ENCODE data around the gene UBE2D4. TPM values are rescaled to one million over a fixed set of nuclear protein-coding genes. Genes with fewer than 3 reads are reported as not detected.

Gene UBE2D4
- total RNA-seq, 1 donor from 2014 or later = 6.8 TPM

DNA sequence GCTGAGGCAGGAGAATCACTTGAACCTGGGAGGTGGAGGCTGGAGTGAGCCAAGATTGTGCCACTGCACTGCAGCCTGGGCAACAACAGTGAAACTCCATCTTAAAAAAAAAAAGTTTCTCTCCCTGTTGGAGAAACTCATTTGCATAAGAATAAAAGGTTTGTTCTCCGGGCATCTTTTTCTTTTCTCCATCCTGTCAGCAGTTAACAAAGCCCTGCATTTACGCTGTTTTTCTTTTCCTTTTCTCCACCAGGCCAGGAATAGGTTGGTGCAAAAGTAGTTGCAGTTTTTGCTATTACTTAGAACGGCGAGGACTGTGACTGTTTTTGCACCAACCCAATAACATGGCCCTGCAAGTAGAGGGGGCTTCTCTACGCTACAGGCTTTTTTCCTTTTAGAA is 10.3 kb upstream of the UBE2D4 start:
- no peak overlapping the region for H3K27ac Mint-ChIP-seq

DNA sequence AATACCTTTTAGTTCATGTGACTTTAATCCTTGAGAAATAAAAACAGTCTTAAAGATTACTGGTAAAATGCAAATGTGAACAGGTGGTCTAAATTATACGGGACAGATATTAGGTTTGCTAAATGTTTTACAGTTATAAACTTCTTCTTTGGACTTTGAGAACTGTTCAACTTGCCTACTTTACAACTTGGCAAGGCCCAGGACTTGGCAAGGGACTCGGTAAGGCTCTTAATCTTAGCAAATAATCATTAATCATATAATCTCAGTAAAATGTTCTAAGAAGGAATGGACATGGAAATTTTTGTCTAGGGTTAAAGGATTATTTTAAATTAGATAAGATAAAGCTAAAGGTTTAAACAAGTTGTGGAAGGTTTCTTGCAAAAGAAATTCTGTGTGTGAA is 4.8 kb upstream of the UBE2D4 start:
- no peak overlapping the region for H3K9ac ChIP-seq
- peaks cover 8% of the 10 kb centered on the region for H3F3A ChIP-seq (ENCODE audit: low read depth)
- no peak for DNase-seq (ENCODE audit: low spot score)
- no peak overlapping the region for H3K27ac ChIP-seq
- Mint-ChIP-seq H3K4me1 (peaks cover 5% of the 10 kb centered on the region), H3K27me3 (ENCODE audit: insufficient read depth, low read depth) (peaks cover 2% of the 10 kb centered on the region), H3K4me3 (no peak overlapping the region), H3K27ac (no peak overlapping the region), H3K36me3 (peaks cover 4% of the 10 kb centered on the region), H3K9me3 (peaks cover 2% of the 10 kb centered on the region)
- no peak overlapping the region for H3K4me2 ChIP-seq
- no peak for TF ChIP-seq EZH2phosphoT487 (IDR thresholded peaks at IDR 0.05)
- no peak for TF ChIP-seq EZH2 (IDR thresholded peaks at IDR 0.05)
- TF ChIP-seq, protein P1, sequence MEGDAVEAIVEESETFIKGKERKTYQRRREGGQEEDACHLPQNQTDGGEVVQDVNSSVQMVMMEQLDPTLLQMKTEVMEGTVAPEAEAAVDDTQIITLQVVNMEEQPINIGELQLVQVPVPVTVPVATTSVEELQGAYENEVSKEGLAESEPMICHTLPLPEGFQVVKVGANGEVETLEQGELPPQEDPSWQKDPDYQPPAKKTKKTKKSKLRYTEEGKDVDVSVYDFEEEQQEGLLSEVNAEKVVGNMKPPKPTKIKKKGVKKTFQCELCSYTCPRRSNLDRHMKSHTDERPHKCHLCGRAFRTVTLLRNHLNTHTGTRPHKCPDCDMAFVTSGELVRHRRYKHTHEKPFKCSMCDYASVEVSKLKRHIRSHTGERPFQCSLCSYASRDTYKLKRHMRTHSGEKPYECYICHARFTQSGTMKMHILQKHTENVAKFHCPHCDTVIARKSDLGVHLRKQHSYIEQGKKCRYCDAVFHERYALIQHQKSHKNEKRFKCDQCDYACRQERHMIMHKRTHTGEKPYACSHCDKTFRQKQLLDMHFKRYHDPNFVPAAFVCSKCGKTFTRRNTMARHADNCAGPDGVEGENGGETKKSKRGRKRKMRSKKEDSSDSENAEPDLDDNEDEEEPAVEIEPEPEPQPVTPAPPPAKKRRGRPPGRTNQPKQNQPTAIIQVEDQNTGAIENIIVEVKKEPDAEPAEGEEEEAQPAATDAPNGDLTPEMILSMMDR (IDR thresholded peaks at IDR 0.05) = no peak
- H3K9me3 ChIP-seq (ENCODE audit: low read depth) = no peaks in the 10 kb centered on the region
- no peak overlapping the region for H3K4me3 ChIP-seq
- H3K4me1 ChIP-seq = no peaks in the 10 kb centered on the region
- no peaks in the 10 kb centered on the region for H4K20me1 ChIP-seq (ENCODE audit: low read depth)
- no peaks in the 10 kb centered on the region for H3K79me2 ChIP-seq (ENCODE audit: low read depth)
- H2AFZ ChIP-seq (replicated peaks) = no peak overlapping the region
- H3K36me3 ChIP-seq = no peaks in the 10 kb centered on the region
- peaks cover 8% of the 10 kb centered on the region for H3K27me3 ChIP-seq

More for the DNA sequence above, 10.3 kb upstream of the UBE2D4 start:
- no peak overlapping the region for H3K4me3 Mint-ChIP-seq
- Histone ChIP-seq H3K79me2 (ENCODE audit: low read depth) (no peaks in the 10 kb centered on the region), H3K27me3 (no peaks in the 10 kb centered on the region), H3K4me1 (no peaks in the 10 kb centered on the region), H3K27ac (no peak overlapping the region), H3F3A (ENCODE audit: low read depth) (no peaks in the 10 kb centered on the region), H3K9ac (no peak overlapping the region), H3K9me3 (ENCODE audit: low read depth) (no peaks in the 10 kb centered on the region), H4K20me1 (ENCODE audit: low read depth) (no peaks in the 10 kb centered on the region), H2AFZ (replicated peaks) (no peak overlapping the region), H3K4me3 (no peak overlapping the region), H3K36me3 (no peaks in the 10 kb centered on the region), H3K4me2 (no peak overlapping the region)
- H3K36me3 Mint-ChIP-seq = peaks cover 2% of the 10 kb centered on the region
- peaks cover 5% of the 10 kb centered on the region for H3K27me3 Mint-ChIP-seq (ENCODE audit: insufficient read depth, low read depth)
- peak; percentile 11 for DNase-seq (ENCODE audit: low spot score)
- peaks cover 7% of the 10 kb centered on the region for H3K4me1 Mint-ChIP-seq
- TF ChIP-seq, protein P1 (IDR thresholded peaks at IDR 0.05) = no peak
- no peak for TF ChIP-seq EZH2phosphoT487 (IDR thresholded peaks at IDR 0.05)
- TF ChIP-seq EZH2 (IDR thresholded peaks at IDR 0.05) = no peak
- H3K9me3 Mint-ChIP-seq = peaks cover 15% of the 10 kb centered on the region

- Mint-ChIP-seq H3K27ac (no peak overlapping the region), H3K9me3 (no peaks in the 10 kb centered on the region), H3K36me3 (peaks cover 3% of the 10 kb centered on the region), H3K4me3 (no peak overlapping the region), H3K27me3 (ENCODE audit: insufficient read depth, low read depth) (peaks cover 2% of the 10 kb centered on the region), H3K4me1 (peaks cover 6% of the 10 kb centered on the region)
- Histone ChIP-seq H3K27me3 (peaks cover 16% of the 10 kb centered on the region), H3K36me3 (no peaks in the 10 kb centered on the region), H4K20me1 (ENCODE audit: low read depth) (no peaks in the 10 kb centered on the region), H2AFZ (replicated peaks) (no peak overlapping the region), H3K9me3 (ENCODE audit: low read depth) (no peaks in the 10 kb centered on the region), H3K4me1 (no peaks in the 10 kb centered on the region), H3K9ac (no peak overlapping the region), H3K4me2 (no peak overlapping the region), H3F3A (ENCODE audit: low read depth) (peaks cover 14% of the 10 kb centered on the region), H3K4me3 (no peak overlapping the region), H3K79me2 (ENCODE audit: low read depth) (no peaks in the 10 kb centered on the region), H3K27ac (no peak overlapping the region)
- TF ChIP-seq EZH2 (IDR thresholded peaks at IDR 0.05) = no peak
- no peak for TF ChIP-seq EZH2phosphoT487 (IDR thresholded peaks at IDR 0.05)
- TF ChIP-seq, protein P1 (IDR thresholded peaks at IDR 0.05) = no peak
- DNase-seq (ENCODE audit: low spot score) = no peak
Measured at GRCh38 chr7:43922726-43923125, 3.5 kb upstream of the UBE2D4 start.
